ENCODE results near the gene RHBDF1. TPM values are rescaled to one million over a fixed set of nuclear protein-coding genes. Genes with fewer than 3 reads are reported as not detected.
"Not testable (repeated sequence)": the region's sequence is repeated elsewhere in the genome, so short reads cannot be mapped to it uniquely, and the experiment has no call there.

RHBDF1 gene
- total RNA-seq, 4 donors from 2014 or later = 19.4 to 58.6 (median 41.1) TPM

- peak within 1 kb of the TSS; percentile 53 to 87 (median 84) for H3K4me3 ChIP-seq
- H3K9me3 ChIP-seq = no peaks in the 10 kb centered on the region
- TF ChIP-seq POLR2A (IDR thresholded peaks at IDR 0.05) (peak; percentile 52 to 54), CTCF (IDR thresholded peaks at IDR 0.05) (no peak)
- H3K36me3 ChIP-seq = peaks cover 0 to 37% (median 0%) of the 10 kb centered on the region in 3 donors
- peaks cover 0 to 8% (median 4%) of the 10 kb centered on the region in 4 donors for H3K4me1 ChIP-seq
- H3K27me3 ChIP-seq = no peaks in the 10 kb centered on the region
- peak within 1 kb of the TSS; percentile 67 to 88 (median 77) for H3K27ac ChIP-seq
- peak; percentile 99 for DNase-seq
These were observed 18.8 kb downstream of the RHBDF1 start, which contains the start of the genes POLR3K and SNRNP25 for GRCh38 chr16:53346-54236. Gene POLR3K (minus strand): TSS chr16:53608. CDS start chr16:53586, 22 bp downstream. Gene SNRNP25 (plus strand): TSS chr16:53828. CDS start chr16:54017, 189 bp downstream.

GRCh38 chr16:50769-51591, 21.5 kb downstream of the RHBDF1 start:
- H3K4me3 ChIP-seq = no peak overlapping the region
- TF ChIP-seq CTCF (IDR thresholded peaks at IDR 0.05) (no peak), POLR2A (IDR thresholded peaks at IDR 0.05) (no peak)
- H3K4me1 ChIP-seq = peaks cover 0 to 8% (median 4%) of the 10 kb centered on the region in 4 donors
- no peaks in the 10 kb centered on the region for H3K27me3 ChIP-seq
- no peak overlapping the region for H3K27ac ChIP-seq
- no peak for DNase-seq
- H3K9me3 ChIP-seq = no peaks in the 10 kb centered on the region
- H3K36me3 ChIP-seq = peaks cover 0 to 18% (median 0%) of the 10 kb centered on the region in 3 donors

- DNase-seq = no peak
- no peak for TF ChIP-seq CTCF (IDR thresholded peaks at IDR 0.05)
- no peak for TF ChIP-seq POLR2A (IDR thresholded peaks at IDR 0.05)
- H3K27ac ChIP-seq = no peak overlapping the region
These were observed 25.2 kb downstream of the RHBDF1 start for GRCh38 chr16:47234-47633.

GRCh38 chr16:46510-46909, 25.9 kb downstream of the RHBDF1 start:
- H3K4me3 ChIP-seq, H3K9me3 ChIP-seq, H3K27ac ChIP-seq, H3K27me3 ChIP-seq, DNase-seq, H3K4me1 ChIP-seq: not testable (repeated sequence)
- peaks cover 0 to 15% (median 0%) of the 10 kb centered on the region in 3 donors for H3K36me3 ChIP-seq

More at GRCh38 chr16:47234-47633, 25.2 kb downstream of the RHBDF1 start:
- peaks cover 0 to 15% (median 0%) of the 10 kb centered on the region in 3 donors for H3K36me3 ChIP-seq
- H3K4me1 ChIP-seq = no peaks in the 10 kb centered on the region
- H3K4me3 ChIP-seq = no peak overlapping the region
- no peaks in the 10 kb centered on the region for H3K27me3 ChIP-seq
- H3K9me3 ChIP-seq = no peaks in the 10 kb centered on the region

- H3K36me3 ChIP-seq = peaks cover 0 to 15% (median 0%) of the 10 kb centered on the region in 3 donors
- no peaks in the 10 kb centered on the region for H3K27me3 ChIP-seq
- no peaks in the 10 kb centered on the region for H3K9me3 ChIP-seq
- H3K4me1 ChIP-seq = no peaks in the 10 kb centered on the region
- DNase-seq = no peak
- H3K4me3 ChIP-seq = no peak overlapping the region
- TF ChIP-seq POLR2A (IDR thresholded peaks at IDR 0.05) = no peak
- no peak for TF ChIP-seq CTCF (IDR thresholded peaks at IDR 0.05)
- H3K27ac ChIP-seq = no peak overlapping the region
These were observed 27.0 kb downstream of the RHBDF1 start for GRCh38 chr16:45454-45853.

All from Peyer's patch (tissue), 4 donors.